Measurements from ENCODE around the gene ODAD2. TPM values are rescaled to one million over a fixed set of nuclear protein-coding genes. Genes with fewer than 3 reads are reported as not detected.

ODAD2 gene
- total and polyA plus RNA-seq, 2 donors (not counting 3 experiments of a cell fraction or from before 2014, with no cell fraction given), result 1.1 to 4.4 TPM

DNA sequence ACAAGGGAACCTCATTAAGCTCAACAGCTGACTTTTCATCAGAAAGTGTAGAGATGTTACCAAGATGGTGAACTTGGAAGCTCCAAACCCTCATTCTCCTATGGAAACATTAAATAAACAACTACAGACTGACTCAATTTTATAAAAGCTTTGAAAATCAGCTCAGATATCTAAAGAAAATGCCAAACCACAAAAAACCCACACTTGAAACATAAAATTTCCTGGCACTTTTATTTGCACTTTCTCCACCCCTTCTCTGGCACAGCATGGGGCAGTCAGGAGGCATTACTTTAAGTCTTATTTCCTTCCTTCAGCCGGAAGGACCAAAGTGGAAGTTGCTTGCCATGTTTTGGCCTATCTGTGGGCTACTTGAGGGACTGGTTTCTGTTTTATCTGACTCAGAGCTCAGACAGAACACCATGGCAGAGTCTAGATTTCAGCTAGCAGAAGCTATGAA is 114.7 kb downstream of the ODAD2 start:
- Histone ChIP-seq H3K9ac (replicated peaks; ENCODE audit: extremely low read depth, insufficient read depth, low read length) (no peak overlapping the region), H3K4me1 (ENCODE audit: control insufficient read depth, extremely low read depth, insufficient read depth, low read length) (no peaks in the 10 kb centered on the region), H3K9me3 (replicated peaks; ENCODE audit: control insufficient read depth, insufficient read depth, low read length) (no peaks in the 10 kb centered on the region), H3K36me3 (ENCODE audit: control insufficient read depth in 2 of 2, extremely low read depth in 1 of 2, insufficient read depth in 2 of 2, low read length in 2 of 2) (no peaks in the 10 kb centered on the region), H3K79me2 (ENCODE audit: control insufficient read depth, insufficient read depth, low read length) (no peaks in the 10 kb centered on the region), H3K27ac (ENCODE audit: insufficient read depth, low read depth, low read length) (no peak overlapping the region), H3K4me3 (replicated peaks in 1 of 3; ENCODE audit: insufficient read depth in 1 of 3, low read depth in 1 of 3, low read length in 3 of 3) (no peak overlapping the region), H3K9me1 (replicated peaks; ENCODE audit: control insufficient read depth, extremely low read depth, insufficient read depth, low read length) (no peaks in the 10 kb centered on the region), H3K4me2 (ENCODE audit: insufficient read depth, low read length) (no peak overlapping the region), H4K20me1 (replicated peaks; ENCODE audit: control insufficient read depth, extremely low read depth, insufficient read depth, low read length) (no peaks in the 10 kb centered on the region), H2AFZ (ENCODE audit: low read depth, low read length) (no peak overlapping the region), H3K27me3 (ENCODE audit: control insufficient read depth in 2 of 2, insufficient read depth in 2 of 2, low read length in 2 of 2) (no peaks in the 10 kb centered on the region)
- ChIA-PET CTCF (interaction anchor here (1.5 to 1.7 kb wide), 2 partner anchors 9 to 358 kb away, joined by 4 to 6 read pairs; no protein-coding TSS in a partner anchor), POLR2A (no interaction called here)
- intact Hi-C loops (cut with micrococcal nuclease), result no loop called here
- TF ChIP-seq POLR2AphosphoS5 (IDR thresholded peaks at IDR 0.05; ENCODE audit: insufficient read depth, low read depth, low read length), result no peak
- no peak for TF ChIP-seq JUN (IDR thresholded peaks at IDR 0.05; ENCODE audit: borderline replicate concordance, insufficient read depth, insufficient read length, low read depth)
- no peak for TF ChIP-seq POLR2A (IDR thresholded peaks at IDR 0.05; ENCODE audit: low read depth, low read length)
- TF ChIP-seq FOS (IDR thresholded peaks at IDR 0.05; ENCODE audit: borderline replicate concordance, insufficient read depth, low read length), result no peak
- no peak for TF ChIP-seq GATA2 (IDR thresholded peaks at IDR 0.05; ENCODE audit: insufficient read depth, insufficient read length, low read depth, low read length)
- TF ChIP-seq, protein P1, sequence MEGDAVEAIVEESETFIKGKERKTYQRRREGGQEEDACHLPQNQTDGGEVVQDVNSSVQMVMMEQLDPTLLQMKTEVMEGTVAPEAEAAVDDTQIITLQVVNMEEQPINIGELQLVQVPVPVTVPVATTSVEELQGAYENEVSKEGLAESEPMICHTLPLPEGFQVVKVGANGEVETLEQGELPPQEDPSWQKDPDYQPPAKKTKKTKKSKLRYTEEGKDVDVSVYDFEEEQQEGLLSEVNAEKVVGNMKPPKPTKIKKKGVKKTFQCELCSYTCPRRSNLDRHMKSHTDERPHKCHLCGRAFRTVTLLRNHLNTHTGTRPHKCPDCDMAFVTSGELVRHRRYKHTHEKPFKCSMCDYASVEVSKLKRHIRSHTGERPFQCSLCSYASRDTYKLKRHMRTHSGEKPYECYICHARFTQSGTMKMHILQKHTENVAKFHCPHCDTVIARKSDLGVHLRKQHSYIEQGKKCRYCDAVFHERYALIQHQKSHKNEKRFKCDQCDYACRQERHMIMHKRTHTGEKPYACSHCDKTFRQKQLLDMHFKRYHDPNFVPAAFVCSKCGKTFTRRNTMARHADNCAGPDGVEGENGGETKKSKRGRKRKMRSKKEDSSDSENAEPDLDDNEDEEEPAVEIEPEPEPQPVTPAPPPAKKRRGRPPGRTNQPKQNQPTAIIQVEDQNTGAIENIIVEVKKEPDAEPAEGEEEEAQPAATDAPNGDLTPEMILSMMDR (IDR thresholded peaks at IDR 0.05; ENCODE audit: extremely low read depth in 1 of 2, insufficient read depth in 1 of 2, low read depth in 1 of 2, low read length in 2 of 2), result no peak
- TF ChIP-seq, protein P2, sequence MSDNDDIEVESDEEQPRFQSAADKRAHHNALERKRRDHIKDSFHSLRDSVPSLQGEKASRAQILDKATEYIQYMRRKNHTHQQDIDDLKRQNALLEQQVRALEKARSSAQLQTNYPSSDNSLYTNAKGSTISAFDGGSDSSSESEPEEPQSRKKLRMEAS (IDR thresholded peaks at IDR 0.05; ENCODE audit: insufficient read depth, insufficient read length), result no peak
- TF ChIP-seq MYC (IDR thresholded peaks at IDR 0.05; ENCODE audit: low read depth, low read length), result no peak
- TF ChIP-seq EZH2 (IDR thresholded peaks at IDR 0.05; ENCODE audit: borderline replicate concordance, low read depth, low read length, severe bottlenecking), result no peak
- no TSS peak for BruUV-seq (replicated peaks)
- FAIRE-seq, result no peak
- dilution Hi-C loops (cut with MboI; ENCODE audit: extremely low pct_ligation_motif_present, low sequenced_read_pairs), result no loop called here
- no peak for DNase-seq (ENCODE audit: low read depth, low spot score)
